ENCODE data around the gene SLC1A4. TPM values are rescaled to one million over a fixed set of nuclear protein-coding genes. Genes with fewer than 3 reads are reported as not detected.

The SLC1A4 gene
- total and polyA plus RNA-seq, 10 of the 15 experiments (the other 5 are each of a cell fraction or from before 2014, with no cell fraction given): 10.8 to 43.2 (median 27.7) TPM

DNA sequence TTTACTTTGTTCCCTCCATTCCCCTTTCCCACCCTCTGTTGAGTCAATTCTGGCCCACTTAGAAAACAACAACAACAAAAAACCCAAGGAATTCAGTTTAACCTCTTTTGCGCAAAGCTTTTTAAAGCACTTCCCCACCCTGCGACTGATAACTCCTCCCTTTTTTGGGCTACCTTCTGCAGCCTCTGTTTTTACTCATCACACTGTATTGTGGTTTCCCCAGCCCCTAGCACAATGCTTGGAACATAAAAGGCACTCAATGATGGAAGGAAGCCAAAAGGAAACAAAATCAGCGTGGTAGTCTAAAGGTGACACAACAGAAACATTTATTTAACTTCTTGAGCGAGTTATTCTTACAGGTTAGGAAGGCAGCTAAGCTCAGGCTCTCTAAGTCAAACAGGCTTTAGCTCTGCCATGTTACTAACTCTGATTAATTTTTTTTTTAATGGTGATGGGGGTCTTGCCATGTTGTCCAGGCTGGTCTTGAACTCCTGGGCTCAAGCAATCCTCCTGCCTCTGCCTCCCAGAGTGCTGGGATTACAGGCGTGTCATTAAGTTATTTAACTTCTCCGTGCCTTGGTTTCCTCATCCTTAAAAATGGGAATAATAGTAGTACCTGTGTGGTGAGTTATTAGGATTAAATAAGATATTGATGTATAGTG lies 68.3 kb downstream of the SLC1A4 start (continued):
- peak; percentile 98 for TF ChIP-seq RUNX3 (IDR thresholded peaks at IDR 0.05; ENCODE audit: low read length)
- no peak for TF ChIP-seq ZBED1 (IDR thresholded peaks at IDR 0.05; ENCODE audit: borderline replicate concordance)
- TF ChIP-seq WRNIP1 (IDR thresholded peaks at IDR 0.05; ENCODE audit: borderline replicate concordance, low read depth, low read length): no peak
- TF ChIP-seq, protein P1, sequence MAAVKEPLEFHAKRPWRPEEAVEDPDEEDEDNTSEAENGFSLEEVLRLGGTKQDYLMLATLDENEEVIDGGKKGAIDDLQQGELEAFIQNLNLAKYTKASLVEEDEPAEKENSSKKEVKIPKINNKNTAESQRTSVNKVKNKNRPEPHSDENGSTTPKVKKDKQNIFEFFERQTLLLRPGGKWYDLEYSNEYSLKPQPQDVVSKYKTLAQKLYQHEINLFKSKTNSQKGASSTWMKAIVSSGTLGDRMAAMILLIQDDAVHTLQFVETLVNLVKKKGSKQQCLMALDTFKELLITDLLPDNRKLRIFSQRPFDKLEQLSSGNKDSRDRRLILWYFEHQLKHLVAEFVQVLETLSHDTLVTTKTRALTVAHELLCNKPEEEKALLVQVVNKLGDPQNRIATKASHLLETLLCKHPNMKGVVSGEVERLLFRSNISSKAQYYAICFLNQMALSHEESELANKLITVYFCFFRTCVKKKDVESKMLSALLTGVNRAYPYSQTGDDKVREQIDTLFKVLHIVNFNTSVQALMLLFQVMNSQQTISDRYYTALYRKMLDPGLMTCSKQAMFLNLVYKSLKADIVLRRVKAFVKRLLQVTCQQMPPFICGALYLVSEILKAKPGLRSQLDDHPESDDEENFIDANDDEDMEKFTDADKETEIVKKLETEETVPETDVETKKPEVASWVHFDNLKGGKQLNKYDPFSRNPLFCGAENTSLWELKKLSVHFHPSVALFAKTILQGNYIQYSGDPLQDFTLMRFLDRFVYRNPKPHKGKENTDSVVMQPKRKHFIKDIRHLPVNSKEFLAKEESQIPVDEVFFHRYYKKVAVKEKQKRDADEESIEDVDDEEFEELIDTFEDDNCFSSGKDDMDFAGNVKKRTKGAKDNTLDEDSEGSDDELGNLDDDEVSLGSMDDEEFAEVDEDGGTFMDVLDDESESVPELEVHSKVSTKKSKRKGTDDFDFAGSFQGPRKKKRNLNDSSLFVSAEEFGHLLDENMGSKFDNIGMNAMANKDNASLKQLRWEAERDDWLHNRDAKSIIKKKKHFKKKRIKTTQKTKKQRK (IDR thresholded peaks at IDR 0.05; ENCODE audit: low read depth, low read length): no peak
- TF ChIP-seq ZSCAN29 (IDR thresholded peaks at IDR 0.05): no peak
- no peak for TF ChIP-seq SMC3 (IDR thresholded peaks at IDR 0.05; ENCODE audit: borderline replicate concordance, low read length)
- TF ChIP-seq IRF4 (IDR thresholded peaks at IDR 0.05; ENCODE audit: low read depth, low read length): peak; percentile 71
- TF ChIP-seq BCL11A (IDR thresholded peaks at IDR 0.05; ENCODE audit: low read depth, low read length): 0 out of 2 replicates have a peak, but pooled peaks have one; percentile 45
- no peak for TF ChIP-seq NR2C1 (IDR thresholded peaks at IDR 0.05)
- TF ChIP-seq, protein P2, sequence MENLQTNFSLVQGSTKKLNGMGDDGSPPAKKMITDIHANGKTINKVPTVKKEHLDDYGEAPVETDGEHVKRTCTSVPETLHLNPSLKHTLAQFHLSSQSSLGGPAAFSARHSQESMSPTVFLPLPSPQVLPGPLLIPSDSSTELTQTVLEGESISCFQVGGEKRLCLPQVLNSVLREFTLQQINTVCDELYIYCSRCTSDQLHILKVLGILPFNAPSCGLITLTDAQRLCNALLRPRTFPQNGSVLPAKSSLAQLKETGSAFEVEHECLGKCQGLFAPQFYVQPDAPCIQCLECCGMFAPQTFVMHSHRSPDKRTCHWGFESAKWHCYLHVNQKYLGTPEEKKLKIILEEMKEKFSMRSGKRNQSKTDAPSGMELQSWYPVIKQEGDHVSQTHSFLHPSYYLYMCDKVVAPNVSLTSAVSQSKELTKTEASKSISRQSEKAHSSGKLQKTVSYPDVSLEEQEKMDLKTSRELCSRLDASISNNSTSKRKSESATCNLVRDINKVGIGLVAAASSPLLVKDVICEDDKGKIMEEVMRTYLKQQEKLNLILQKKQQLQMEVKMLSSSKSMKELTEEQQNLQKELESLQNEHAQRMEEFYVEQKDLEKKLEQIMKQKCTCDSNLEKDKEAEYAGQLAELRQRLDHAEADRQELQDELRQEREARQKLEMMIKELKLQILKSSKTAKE (IDR thresholded peaks at IDR 0.05; ENCODE audit: low read depth, poor library complexity, severe bottlenecking): peak; percentile 60
- no peak for TF ChIP-seq RFX5 (IDR thresholded peaks at IDR 0.05; ENCODE audit: low read depth, low read length)
- TF ChIP-seq, protein P3, sequence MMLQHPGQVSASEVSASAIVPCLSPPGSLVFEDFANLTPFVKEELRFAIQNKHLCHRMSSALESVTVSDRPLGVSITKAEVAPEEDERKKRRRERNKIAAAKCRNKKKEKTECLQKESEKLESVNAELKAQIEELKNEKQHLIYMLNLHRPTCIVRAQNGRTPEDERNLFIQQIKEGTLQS (IDR thresholded peaks at IDR 0.05; ENCODE audit: borderline replicate concordance, extremely low read depth, low read depth, low read length): no peak
- TF ChIP-seq NFIC (IDR thresholded peaks at IDR 0.05; ENCODE audit: low read depth, low read length): peak; percentile 63; the same call in 1 of the 2 replicates
- TF ChIP-seq, protein P4, sequence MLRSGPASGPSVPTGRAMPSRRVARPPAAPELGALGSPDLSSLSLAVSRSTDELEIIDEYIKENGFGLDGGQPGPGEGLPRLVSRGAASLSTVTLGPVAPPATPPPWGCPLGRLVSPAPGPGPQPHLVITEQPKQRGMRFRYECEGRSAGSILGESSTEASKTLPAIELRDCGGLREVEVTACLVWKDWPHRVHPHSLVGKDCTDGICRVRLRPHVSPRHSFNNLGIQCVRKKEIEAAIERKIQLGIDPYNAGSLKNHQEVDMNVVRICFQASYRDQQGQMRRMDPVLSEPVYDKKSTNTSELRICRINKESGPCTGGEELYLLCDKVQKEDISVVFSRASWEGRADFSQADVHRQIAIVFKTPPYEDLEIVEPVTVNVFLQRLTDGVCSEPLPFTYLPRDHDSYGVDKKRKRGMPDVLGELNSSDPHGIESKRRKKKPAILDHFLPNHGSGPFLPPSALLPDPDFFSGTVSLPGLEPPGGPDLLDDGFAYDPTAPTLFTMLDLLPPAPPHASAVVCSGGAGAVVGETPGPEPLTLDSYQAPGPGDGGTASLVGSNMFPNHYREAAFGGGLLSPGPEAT (IDR thresholded peaks at IDR 0.05; ENCODE audit: low read depth): no peak
- no peak for TF ChIP-seq HDAC6 (IDR thresholded peaks at IDR 0.05; ENCODE audit: unreplicated experiment)
- TF ChIP-seq EP300 (IDR thresholded peaks at IDR 0.05; ENCODE audit: borderline replicate concordance in 1 of 2, control insufficient read depth in 1 of 2, low read depth in 2 of 2, low read length in 2 of 2): 0 out of 4 replicates have a peak, but pooled peaks of 1 of the 2 experiments have one; percentile 40
- no peak for TF ChIP-seq MYB (IDR thresholded peaks at IDR 0.05; ENCODE audit: borderline replicate concordance, low read depth, low read length)
- TF ChIP-seq, protein P5, sequence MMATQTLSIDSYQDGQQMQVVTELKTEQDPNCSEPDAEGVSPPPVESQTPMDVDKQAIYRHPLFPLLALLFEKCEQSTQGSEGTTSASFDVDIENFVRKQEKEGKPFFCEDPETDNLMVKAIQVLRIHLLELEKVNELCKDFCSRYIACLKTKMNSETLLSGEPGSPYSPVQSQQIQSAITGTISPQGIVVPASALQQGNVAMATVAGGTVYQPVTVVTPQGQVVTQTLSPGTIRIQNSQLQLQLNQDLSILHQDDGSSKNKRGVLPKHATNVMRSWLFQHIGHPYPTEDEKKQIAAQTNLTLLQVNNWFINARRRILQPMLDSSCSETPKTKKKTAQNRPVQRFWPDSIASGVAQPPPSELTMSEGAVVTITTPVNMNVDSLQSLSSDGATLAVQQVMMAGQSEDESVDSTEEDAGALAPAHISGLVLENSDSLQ (IDR thresholded peaks at IDR 0.05): peak; percentile 21; the same call in 1 of the 2 replicates

Data from GM12878 (cell line).